GM19438 (cell line): ENCODE data around the gene CDC40.
"Not testable (repeated sequence)": the region's sequence is repeated elsewhere in the genome, so short reads cannot be mapped to it uniquely, and the experiment has no call there.

Experiments used
- ATAC-seq: cut with Tn5 transposase; IDR thresholded peaks from one replicate; pipeline ENCODE4 v1.9.1; 2021; ENCODE audit warnings: low read depth; ENCODE audit not compliant: unreplicated experiment

Gene CDC40

GRCh38 chr6:110266996-110267395 lies 86.8 kb downstream of the CDC40 start:
- ATAC-seq = no peak

- ATAC-seq = no peak
Measured at GRCh38 chr6:110269623-110270022, 89.4 kb downstream of the CDC40 start.

- no peak for ATAC-seq
Measured at GRCh38 chr6:110270165-110270564, 89.9 kb downstream of the CDC40 start.

- ATAC-seq = no peak
Measured at GRCh38 chr6:110271732-110272022, 91.5 kb downstream of the CDC40 start.

GRCh38 chr6:110272781-110273180 lies 92.6 kb downstream of the CDC40 start:
- ATAC-seq = not testable (repeated sequence)

DNA sequence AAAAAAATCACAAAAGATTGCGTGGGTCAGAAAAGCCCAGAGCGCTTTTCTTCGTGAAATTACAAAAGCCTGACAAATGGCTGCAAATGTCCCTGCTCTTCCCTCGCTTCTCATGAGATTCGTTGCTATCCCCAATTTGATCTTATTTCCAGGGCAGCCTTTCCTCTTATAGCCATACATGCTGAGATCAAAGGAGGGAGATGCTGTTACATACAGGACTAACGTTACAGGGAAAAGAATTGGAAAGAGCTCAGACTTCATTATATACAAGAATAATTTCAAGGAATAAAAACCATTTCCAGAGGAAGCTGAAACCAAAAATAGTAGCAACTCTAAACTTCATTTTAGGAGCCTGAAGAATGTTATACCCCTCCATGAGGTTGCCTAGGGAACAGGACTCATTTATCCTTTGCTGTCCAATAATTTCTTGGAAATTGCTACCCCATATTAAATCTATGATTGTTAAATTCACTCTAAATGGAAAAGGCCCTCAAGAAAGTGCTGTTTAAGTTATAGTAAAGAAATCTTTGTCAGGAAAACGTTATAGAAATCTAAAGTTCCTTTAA lies 97.0 kb downstream of the CDC40 start:
- no peak for ATAC-seq
